ENCODE data around the gene NOX5.

NOX5 gene

GRCh38 chr15:69016021-69016595 lies 1.6 kb downstream of the NOX5 start:
- no peak for DNase-seq (ENCODE audit: low read depth)
- no peak overlapping the region for H3K4me3 ChIP-seq (ENCODE audit: low read length)
- no peak for TF ChIP-seq CTCF (IDR thresholded peaks at IDR 0.05; ENCODE audit: insufficient read depth, low read depth, low read length, missing control alignments)

- TF ChIP-seq CTCF (IDR thresholded peaks at IDR 0.05; ENCODE audit: insufficient read depth, low read depth, low read length, missing control alignments) = no peak
- H3K4me3 ChIP-seq (ENCODE audit: low read length) = no peak overlapping the region
- DNase-seq (ENCODE audit: low read depth) = no peak
Observed at GRCh38 chr15:69017978-69018377, 3.5 kb downstream of the NOX5 start.

- TF ChIP-seq CTCF (IDR thresholded peaks at IDR 0.05; ENCODE audit: insufficient read depth, low read depth, low read length, missing control alignments) = no peak
- H3K4me3 ChIP-seq (ENCODE audit: low read length) = no peak overlapping the region
- no peak for DNase-seq (ENCODE audit: low read depth)
Observed at GRCh38 chr15:69018951-69019350, 4.5 kb downstream of the NOX5 start.

- DNase-seq (ENCODE audit: low read depth) = no peak
- TF ChIP-seq CTCF (IDR thresholded peaks at IDR 0.05; ENCODE audit: insufficient read depth, low read depth, low read length, missing control alignments) = no peak
- H3K4me3 ChIP-seq (ENCODE audit: low read length) = no peak overlapping the region
Observed at GRCh38 chr15:69021895-69022294, 7.4 kb downstream of the NOX5 start.

- no peak overlapping the region for H3K4me3 ChIP-seq (ENCODE audit: low read length)
- DNase-seq (ENCODE audit: low read depth) = no peak
- TF ChIP-seq CTCF (IDR thresholded peaks at IDR 0.05; ENCODE audit: insufficient read depth, low read depth, low read length, missing control alignments) = no peak
Observed at GRCh38 chr15:69025320-69025719, 10.8 kb downstream of the NOX5 start.

GRCh38 chr15:69026355-69026754 lies 11.9 kb downstream of the NOX5 start:
- TF ChIP-seq CTCF (IDR thresholded peaks at IDR 0.05; ENCODE audit: insufficient read depth, low read depth, low read length, missing control alignments) = no peak

GRCh38 chr15:69027976-69028518 lies 13.6 kb downstream of the NOX5 start:
- H3K4me3 ChIP-seq (ENCODE audit: low read length) = no peak overlapping the region
- no peak for DNase-seq (ENCODE audit: low read depth)
- no peak for TF ChIP-seq CTCF (IDR thresholded peaks at IDR 0.05; ENCODE audit: insufficient read depth, low read depth, low read length, missing control alignments)

More at GRCh38 chr15:69026355-69026754, 11.9 kb downstream of the NOX5 start:
- no peak for DNase-seq (ENCODE audit: low read depth)
- H3K4me3 ChIP-seq (ENCODE audit: low read length) = no peak overlapping the region
